Measurements from ENCODE around the gene SLC22A5.
"Not testable (repeated sequence)": the region's sequence is repeated elsewhere in the genome, so short reads cannot be mapped to it uniquely, and the experiment has no call there.

Gene SLC22A5

GRCh38 chr5:132410451-132411303 lies 41.2 kb downstream of the SLC22A5 start:
- TF ChIP-seq, protein P1, sequence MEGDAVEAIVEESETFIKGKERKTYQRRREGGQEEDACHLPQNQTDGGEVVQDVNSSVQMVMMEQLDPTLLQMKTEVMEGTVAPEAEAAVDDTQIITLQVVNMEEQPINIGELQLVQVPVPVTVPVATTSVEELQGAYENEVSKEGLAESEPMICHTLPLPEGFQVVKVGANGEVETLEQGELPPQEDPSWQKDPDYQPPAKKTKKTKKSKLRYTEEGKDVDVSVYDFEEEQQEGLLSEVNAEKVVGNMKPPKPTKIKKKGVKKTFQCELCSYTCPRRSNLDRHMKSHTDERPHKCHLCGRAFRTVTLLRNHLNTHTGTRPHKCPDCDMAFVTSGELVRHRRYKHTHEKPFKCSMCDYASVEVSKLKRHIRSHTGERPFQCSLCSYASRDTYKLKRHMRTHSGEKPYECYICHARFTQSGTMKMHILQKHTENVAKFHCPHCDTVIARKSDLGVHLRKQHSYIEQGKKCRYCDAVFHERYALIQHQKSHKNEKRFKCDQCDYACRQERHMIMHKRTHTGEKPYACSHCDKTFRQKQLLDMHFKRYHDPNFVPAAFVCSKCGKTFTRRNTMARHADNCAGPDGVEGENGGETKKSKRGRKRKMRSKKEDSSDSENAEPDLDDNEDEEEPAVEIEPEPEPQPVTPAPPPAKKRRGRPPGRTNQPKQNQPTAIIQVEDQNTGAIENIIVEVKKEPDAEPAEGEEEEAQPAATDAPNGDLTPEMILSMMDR (IDR thresholded peaks at IDR 0.05; ENCODE audit: low read depth, low read length), result peak; percentile 40
- peak overlapping the region; percentile 67 to 74 for H3K4me3 ChIP-seq (replicated peaks in 1 of 2; ENCODE audit: low read depth in 2 of 2, low read length in 2 of 2)
- DNase-seq (ENCODE audit: low read depth in 2 of 2), result peak; percentile 75 to 87

DNA sequence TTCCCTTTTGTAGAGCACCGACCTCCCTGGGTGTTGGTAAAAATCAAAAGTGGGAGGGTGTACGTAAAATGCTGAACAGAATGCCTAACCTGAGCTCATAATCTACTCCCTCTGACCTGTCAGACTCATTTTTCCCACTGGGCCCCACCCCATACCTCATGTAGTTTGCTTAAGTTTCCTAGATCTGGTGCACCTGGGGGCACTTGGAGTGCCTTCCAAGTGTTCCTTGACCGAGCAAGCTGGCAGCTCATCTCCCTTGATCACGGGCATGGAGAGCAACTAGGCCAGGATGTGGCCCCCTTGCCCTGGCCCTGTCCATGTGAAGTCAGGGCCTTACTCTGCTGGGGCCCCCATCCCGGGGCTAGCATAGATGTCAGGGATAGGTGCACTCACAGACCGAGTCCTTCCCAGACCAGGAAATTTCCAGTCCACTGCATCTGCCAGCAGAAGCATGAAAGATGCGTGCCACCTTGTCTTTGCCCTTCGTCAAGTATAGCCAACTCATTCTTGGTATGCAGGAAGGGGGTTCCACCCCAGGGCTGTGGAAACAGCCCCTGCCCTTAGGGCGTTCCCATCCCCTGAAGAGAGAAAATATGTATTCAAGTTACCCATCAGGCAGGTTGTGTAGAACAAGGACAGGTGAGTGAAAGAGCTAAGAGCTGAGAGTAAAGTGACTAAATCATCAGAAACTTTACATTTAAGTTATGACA lies 41.9 kb downstream of the SLC22A5 start:
- H3K4me3 ChIP-seq (replicated peaks in 1 of 2; ENCODE audit: low read depth in 2 of 2, low read length in 2 of 2), result peak overlapping the region; percentile 67 to 74
- DNase-seq (ENCODE audit: low read depth in 2 of 2), result no peak
- TF ChIP-seq, protein P1 (IDR thresholded peaks at IDR 0.05; ENCODE audit: low read depth, low read length), result no peak

DNA sequence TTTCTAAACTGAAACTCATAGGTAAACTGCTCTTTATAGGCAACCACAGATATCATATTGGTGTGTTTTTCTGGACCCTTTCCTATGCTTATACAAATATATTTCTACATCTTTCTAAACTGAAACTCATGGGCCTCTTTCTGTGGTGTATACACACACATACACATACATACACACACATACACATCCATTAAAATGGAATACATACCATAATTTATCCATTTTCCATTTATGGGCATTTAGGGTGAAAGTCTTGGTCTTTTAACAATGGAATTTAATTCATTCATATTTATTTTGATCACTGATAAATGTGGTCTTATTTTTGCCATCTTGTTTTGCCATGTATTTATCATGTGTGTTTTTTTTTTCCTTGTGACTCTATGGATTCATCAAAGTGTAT lies 44.1 kb downstream of the SLC22A5 start:
- TF ChIP-seq, protein P1 (IDR thresholded peaks at IDR 0.05; ENCODE audit: low read depth, low read length), result no peak
- no peak overlapping the region for H3K4me3 ChIP-seq (replicated peaks in 1 of 2; ENCODE audit: low read depth in 2 of 2, low read length in 2 of 2)
- no peak for DNase-seq (ENCODE audit: low read depth in 2 of 2)

- no peak overlapping the region for H3K4me3 ChIP-seq (replicated peaks in 1 of 2; ENCODE audit: low read depth in 2 of 2, low read length in 2 of 2)
- DNase-seq (ENCODE audit: low read depth in 2 of 2), result peak; percentile 72 to 75
- TF ChIP-seq, protein P1 (IDR thresholded peaks at IDR 0.05; ENCODE audit: low read depth, low read length), result no peak
Observed at GRCh38 chr5:132414634-132415378, 45.3 kb downstream of the SLC22A5 start.

DNA sequence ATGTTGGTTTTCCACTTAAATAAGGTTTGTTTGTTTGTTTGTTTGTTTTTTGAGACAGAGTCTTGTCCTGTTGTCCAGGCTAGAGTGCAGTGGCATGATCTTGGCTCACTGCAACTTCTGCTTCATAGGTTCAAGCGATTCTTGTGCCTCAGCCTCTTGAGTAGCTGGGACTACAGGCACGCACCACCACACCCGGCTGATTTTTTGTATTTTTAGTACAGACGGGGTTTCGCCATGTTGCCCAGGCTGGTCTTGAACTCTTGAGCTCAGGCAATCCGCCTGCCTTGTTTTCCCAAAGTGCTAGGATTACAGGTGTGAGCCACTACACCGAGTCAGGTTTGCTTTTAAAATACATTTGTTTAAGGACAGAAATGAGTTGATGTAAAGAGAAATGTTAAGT lies 46.0 kb downstream of the SLC22A5 start:
- not testable (repeated sequence) for DNase-seq (ENCODE audit: low read depth in 2 of 2); H3K4me3 ChIP-seq (replicated peaks in 1 of 2; ENCODE audit: low read depth in 2 of 2, low read length in 2 of 2)

- DNase-seq (ENCODE audit: low read depth in 2 of 2), result no peak
- TF ChIP-seq, protein P1 (IDR thresholded peaks at IDR 0.05; ENCODE audit: low read depth, low read length), result no peak
- H3K4me3 ChIP-seq (replicated peaks in 1 of 2; ENCODE audit: low read depth in 2 of 2, low read length in 2 of 2), result no peak overlapping the region
Observed at GRCh38 chr5:132416306-132417009, 46.9 kb downstream of the SLC22A5 start.

Data from cardiac fibroblast (primary cell).